22Rv1 (cell line): ENCODE data around the gene SIT1.

Experiments used
- H3K27ac ChIP-seq: fragments of 450-650 bp; 2 replicates; pipeline ENCODE4 v1.5.1; 2017
- ZFX ChIP-seq: fragments of 450-650 bp; IDR thresholded peaks from 2 replicates; pipeline ENCODE4 v1.6.1; 2017; ENCODE audit warnings: antibody characterized with exemption, borderline replicate concordance
- TF ChIP-seq, protein P1 (sequence below): fragments of 450-650 bp; IDR thresholded peaks from 2 replicates; pipeline ENCODE4 v1.5.1; 2017; ENCODE audit warnings: mild to moderate bottlenecking

The SIT1 gene

DNA sequence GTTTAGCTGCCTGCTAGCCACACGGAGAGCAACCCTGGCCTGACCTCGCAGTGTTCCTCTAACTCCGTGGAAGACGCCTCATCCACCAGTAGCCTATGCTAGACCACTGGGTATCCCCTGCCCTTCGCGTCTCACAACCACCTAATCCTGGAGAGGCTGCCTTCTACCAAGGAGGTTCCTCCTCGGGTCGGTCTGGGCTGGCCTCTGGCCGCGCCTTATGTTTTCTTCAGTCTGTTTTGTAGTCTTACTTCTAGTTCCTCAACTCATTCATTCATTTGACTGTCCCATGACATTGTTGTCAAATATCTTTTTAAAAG, 40.6 kb upstream of the SIT1 start:
- H3K27ac ChIP-seq = no peak overlapping the region
- TF ChIP-seq ZFX = no peak
- TF ChIP-seq, protein P1, sequence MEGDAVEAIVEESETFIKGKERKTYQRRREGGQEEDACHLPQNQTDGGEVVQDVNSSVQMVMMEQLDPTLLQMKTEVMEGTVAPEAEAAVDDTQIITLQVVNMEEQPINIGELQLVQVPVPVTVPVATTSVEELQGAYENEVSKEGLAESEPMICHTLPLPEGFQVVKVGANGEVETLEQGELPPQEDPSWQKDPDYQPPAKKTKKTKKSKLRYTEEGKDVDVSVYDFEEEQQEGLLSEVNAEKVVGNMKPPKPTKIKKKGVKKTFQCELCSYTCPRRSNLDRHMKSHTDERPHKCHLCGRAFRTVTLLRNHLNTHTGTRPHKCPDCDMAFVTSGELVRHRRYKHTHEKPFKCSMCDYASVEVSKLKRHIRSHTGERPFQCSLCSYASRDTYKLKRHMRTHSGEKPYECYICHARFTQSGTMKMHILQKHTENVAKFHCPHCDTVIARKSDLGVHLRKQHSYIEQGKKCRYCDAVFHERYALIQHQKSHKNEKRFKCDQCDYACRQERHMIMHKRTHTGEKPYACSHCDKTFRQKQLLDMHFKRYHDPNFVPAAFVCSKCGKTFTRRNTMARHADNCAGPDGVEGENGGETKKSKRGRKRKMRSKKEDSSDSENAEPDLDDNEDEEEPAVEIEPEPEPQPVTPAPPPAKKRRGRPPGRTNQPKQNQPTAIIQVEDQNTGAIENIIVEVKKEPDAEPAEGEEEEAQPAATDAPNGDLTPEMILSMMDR = no peak

DNA sequence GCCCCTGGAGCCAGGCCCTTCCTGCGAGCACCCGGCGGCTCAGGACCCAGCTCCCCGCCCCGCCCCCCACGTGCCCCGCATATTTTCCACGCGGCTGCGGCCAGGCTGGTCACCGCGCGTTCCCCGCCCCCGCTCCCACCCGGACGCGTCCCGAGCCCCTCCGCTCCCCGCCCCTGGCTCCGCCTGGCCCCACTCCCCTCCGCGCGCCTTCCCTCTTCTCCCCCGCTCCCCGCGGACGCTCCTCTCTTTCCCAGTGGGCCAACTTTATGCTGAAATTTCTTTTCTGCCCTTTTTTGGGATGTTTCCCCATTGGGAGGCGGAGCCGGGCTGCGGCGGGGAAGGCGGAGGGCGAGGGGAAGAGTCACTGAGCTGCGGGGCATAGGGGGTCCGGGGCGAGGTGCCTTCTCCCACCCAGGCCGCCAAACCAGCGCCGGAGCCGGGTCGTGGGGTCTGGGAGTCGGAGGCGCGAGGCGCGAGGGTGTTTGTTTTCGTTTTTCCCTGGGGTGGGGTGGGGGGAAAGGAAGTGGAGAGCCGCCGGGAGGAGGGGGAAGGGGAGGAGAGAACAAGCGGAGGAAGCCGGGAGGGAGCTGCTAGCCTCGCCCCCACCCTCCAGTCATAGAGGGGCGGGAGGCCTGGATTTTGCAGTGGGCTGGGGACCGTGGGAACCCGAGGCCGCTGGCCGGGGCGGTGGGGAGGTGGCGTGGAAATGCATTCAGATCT, 40.0 kb upstream of the SIT1 start:
- TF ChIP-seq, protein P1 = no peak
- no peak for TF ChIP-seq ZFX
- H3K27ac ChIP-seq = no peak overlapping the region

- no peak overlapping the region for H3K27ac ChIP-seq
- no peak for TF ChIP-seq ZFX
- TF ChIP-seq, protein P1 = no peak
Observed at GRCh38 chr9:35690294-35690613, 39.5 kb upstream of the SIT1 start.

DNA sequence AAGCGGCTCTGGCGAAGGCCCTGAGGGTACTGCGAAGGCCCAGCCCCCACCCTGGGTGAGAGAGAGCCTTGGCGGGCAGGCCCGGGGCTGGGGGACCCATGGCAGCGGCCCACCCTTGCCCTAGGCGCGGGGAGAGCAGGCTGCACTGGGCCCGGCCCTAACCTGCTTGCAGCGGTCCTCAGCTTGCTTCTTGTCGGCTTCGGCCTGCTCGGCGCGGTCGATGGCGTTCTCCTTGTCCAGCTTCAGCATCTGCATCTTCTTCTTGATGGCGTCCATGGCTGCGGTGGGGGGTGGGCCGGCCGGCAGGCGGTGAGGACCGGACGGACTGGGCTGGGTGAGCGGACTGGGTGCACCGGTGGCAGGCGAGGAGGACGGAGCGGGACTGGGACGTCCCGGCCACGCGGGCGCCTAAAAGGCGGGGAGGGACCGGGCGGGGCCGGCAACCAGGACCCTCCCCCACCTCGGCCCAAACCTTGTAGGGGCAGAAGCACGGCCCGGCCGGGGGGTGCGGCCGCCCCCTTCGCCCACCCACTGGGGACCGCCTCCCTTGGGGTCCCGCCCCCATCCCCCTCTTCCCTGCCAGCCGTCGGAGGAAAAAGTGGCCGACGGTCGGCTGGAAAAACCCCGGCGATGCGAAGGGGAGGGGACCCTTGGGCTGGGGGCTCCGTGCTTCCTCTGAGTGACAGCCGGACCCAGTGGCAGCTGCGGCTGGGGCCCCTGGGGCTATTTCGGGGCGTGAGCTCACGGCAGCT, 39.0 kb upstream of the SIT1 start, which contains the start of gene TPM2:
TPM2 (minus strand) TSS at position 384 of the 752 bp plus-strand sequence; CDS start at position 276, 108 bp downstream.
- no peak within 1 kb of the TSS for H3K27ac ChIP-seq
- TF ChIP-seq, protein P1 = no peak
- TF ChIP-seq ZFX = no peak

- no peak overlapping the region for H3K27ac ChIP-seq
- no peak for TF ChIP-seq ZFX
- TF ChIP-seq, protein P1 = no peak
Observed at GRCh38 chr9:35688558-35689541, 38.1 kb upstream of the SIT1 start.

- no peak overlapping the region for H3K27ac ChIP-seq
Observed at GRCh38 chr9:35687972-35688557, 37.3 kb upstream of the SIT1 start.

More at GRCh38 chr9:35687972-35688557, 37.3 kb upstream of the SIT1 start:
- TF ChIP-seq, protein P1 = no peak
- TF ChIP-seq ZFX = no peak
